UCSD-AML1 (cell line): ENCODE results near the gene PPARA.
"Not testable (repeated sequence)": the region's sequence is repeated elsewhere in the genome, so short reads cannot be mapped to it uniquely, and the experiment has no call there.

Experiments used
- DNase-seq: peaks from one replicate; lab custom pipeline; 2025; ENCODE audit not compliant: unreplicated experiment; lab: John Stamatoyannopoulos, UW

PPARA gene

DNA sequence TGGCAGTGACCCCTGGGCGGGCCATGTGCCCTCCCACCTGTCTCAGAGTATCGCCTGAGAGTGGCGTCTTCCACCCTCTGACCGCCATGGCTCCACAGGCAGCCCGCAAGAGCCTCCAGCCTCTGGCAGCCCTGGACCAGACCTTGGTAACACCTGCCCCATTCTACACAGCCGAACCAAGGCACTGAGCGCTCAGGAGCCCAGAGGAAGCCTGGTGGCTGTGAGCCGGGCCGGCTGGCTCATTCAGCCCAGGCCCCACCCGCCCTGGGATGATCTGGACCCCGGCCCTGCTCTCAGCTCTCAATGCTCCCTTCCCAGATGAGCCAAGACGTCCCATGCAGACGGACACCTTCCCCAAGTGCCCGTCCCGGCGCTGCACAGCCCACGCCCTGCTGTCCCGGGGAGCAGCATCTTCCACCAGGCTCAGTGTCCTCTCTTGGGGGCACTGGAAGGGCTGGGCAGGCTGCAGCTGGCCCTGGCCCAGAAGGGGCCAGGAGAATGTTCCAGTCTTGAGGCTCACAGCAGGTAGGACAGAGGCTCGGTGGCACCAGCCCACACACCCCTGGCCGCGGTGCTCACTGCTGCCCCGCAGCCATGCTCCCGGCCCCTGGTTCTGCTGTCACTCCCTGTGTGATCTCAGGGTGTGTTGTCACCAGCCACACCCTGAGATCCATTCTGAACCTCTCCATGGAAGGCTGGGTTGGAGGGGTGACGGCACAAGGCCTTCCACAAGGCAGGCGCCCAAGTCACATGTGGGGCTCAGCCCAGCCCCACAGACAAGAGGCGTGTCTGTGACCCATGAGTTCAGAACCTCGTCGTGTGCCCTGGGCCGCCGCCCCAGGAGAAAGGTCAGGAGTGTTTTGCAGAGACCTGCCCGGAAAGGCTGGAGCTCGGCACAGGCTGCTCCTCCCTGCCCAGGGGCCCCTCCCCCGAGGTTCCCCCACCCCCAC lies 24.2 kb upstream of the PPARA start:
- DNase-seq = no peak

DNA sequence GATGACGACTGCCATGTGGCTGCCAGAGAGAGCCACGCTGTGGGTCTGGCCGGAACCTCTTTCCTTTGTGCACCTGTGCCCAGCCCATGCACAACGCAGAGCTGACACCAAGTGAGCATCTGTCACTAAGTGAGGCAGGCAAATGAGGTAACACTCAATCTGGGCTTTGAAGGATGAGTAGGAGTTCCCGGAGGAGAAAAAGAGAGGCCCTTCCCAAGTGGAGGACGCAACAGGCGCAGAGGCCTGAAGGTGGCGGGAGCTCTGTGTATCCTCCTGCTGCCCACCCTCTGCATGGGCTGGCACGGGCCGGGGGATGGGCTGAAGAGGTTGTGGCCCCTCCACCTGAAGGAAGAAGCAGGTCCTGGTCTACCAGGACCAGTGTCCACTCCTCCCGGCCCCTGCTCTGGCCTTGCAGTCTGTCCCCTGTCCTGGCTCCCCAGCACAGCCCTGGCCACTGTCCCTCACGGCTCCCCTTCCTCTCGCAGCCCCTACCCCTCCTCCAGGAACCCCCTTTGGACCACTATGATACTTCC lies 23.4 kb upstream of the PPARA start:
- no peak for DNase-seq

DNA sequence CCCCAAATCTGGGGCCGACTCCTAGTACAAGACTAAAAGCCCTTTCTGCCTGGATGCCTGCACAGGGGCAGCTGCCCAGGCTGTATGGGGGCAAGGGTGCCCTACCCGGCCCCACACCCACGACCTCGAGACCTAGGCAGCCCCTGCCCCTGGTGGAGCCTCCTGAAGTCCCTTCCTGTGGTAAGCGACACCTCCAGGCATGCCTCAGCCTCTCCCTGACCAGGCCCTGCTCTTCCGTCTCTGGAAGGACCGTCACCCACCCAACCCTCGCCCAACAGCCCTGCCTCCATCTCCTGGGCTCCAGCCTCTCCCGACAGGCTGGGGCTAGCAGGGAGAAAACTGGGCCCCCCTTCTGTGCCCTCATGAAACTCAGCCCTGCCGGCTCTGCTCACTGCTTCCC lies 22.8 kb upstream of the PPARA start:
- no peak for DNase-seq

DNA sequence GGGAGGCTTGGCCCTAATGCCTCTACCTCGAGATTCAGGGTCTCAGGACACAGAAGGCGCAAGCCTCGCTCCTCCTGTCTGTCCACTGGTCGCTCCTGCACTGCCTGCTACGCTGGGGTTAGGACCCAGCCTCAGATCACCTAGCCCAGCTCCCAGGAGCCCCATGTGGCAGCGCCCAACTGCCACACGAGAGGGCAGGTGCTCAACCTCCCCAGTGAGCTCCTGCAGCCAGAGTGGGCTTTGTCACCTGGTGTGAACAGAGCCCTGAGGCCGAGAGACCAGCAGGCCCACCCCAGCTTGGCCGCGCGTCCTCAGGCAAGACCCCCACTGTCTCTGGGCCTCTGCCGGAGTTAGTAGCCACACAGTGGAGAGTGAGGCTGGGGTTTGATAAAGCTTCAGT lies 21.7 kb upstream of the PPARA start:
- no peak for DNase-seq

DNA sequence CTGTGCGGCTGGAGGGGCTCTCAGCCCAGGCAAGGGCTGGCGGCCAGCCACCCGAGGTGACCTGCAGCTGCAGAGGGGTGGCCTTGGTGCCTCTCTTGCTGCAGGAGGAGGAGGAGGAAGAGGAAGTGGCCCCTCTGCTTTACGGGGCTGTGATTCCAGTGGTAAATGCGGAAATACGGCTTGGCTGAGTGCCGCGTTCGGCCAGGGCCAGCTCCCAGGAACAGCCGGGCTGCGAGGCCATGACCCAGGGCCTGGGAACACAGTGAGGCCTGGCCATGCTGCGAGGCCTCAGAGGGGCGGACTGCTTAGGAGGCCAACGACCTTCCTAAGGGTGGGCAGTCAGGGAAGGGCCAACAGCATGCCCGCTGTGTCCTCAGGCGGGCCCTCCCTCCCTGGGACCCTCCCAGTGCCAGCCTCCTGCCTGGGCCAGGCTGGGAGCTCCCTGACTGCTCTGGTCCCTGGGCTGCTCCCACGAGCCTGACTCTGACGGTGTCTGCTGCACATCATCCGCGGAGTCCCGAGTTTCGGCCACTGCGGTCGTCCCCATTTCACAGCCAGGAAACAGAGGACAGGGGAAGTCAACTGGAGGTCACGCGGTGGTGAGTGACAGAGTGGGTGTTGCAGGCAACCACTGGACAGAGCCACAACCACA lies 20.8 kb upstream of the PPARA start:
- peak; percentile 58 for DNase-seq

DNA sequence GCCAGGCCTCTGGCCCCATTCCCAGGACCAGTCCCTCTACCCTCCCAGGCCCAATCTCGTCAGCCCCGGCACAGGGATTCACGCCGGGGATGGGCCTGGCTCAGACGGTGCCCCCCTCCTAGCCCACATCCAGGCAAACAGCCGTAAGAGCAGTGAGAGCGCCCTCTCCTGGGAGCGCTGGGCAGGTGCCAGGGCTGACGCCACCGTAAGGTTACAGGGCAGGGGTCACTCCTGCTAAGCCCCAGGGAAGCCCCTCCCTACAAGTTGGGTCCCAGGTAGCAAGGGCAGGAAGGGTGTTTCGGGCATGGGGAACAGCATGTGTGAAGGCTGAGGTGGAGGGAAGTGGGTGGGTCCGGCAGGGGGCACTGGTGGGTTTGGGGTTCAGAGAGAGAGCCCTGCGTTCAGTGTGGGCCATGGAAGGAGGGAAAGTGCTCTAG lies 19.2 kb upstream of the PPARA start:
- peak; percentile 39 for DNase-seq

DNA sequence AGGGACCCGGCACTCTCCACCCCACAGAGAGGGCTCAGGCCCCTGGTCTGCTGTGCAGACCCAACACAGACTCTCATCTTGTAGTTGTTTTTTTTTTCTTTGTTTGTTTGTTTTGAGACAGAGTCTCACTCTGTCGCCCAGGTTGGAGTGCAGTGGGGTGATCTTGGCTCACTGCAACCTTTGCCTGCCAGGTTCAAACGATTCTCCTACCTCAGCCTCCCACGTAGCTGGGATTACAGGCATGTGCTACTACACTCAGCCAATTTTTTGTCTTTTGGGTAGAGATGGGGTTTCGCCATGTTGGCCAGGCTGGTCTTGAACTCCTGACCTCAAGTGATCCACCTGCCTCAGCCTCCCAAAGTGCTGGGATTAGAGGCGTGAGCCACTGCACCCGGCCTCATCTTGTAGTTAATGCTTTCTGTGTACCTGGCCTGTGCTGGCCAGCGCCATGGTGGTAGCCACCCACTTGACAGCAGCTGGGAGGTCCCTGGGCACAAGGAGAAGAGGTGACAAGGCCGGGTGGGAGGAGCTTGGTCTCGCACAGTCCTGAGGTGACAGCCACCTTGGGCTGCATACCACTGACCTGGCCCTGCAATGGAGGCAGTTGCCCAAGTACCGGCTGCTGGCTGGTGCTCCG lies 18.0 kb upstream of the PPARA start:
- DNase-seq = not testable (repeated sequence)

DNA sequence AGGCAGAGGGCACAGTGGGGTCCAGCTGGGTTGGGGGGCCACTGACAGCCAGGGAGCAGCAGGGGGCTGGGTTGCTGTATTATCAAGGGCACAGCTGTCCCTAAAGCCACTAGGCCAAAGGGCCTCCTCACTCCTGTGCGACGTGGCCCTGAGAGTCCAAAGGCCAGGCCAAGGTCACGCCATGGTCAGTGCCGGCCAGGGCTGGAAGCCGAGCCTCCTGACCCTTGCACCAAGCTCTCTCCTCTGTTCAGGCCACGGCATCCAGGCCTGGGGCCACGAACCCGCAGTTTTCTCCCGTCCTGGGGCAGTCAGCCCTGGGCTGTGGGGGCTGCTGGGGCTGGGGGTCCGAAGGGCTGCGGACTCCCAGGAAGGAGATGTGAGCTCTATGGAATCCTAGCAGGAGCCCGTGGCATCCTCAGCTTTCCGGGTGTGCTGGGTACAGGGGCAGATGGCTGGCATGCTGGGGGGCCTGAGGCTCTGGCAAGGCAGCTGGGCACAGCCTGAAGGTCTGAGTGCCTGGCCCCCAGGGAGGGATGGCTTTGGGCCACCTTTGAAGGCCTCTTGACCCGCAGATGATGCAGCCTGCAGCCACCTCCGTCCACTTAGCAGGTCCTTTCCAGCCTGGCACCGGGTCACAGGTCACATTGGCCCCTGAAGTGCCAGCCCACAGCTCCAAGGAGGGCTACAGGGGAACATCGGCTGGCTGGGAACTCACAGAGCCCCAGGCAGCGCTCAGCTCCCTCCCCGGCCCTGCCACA lies 17.3 kb upstream of the PPARA start:
- no peak for DNase-seq

DNA sequence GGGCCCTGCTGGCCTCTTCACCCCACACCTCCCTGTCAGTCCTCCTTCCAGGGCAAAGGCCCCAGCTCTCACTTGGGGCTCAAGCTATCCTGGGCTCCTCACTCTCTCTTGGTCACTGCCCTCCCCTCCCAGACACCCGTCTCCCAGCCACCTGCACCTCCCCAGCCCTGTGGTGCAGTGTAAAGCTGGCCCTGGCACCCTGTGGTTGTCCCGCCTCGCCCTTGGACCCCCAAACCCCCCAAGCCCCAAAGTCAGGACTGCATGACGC lies 16.8 kb upstream of the PPARA start:
- no peak for DNase-seq

DNA sequence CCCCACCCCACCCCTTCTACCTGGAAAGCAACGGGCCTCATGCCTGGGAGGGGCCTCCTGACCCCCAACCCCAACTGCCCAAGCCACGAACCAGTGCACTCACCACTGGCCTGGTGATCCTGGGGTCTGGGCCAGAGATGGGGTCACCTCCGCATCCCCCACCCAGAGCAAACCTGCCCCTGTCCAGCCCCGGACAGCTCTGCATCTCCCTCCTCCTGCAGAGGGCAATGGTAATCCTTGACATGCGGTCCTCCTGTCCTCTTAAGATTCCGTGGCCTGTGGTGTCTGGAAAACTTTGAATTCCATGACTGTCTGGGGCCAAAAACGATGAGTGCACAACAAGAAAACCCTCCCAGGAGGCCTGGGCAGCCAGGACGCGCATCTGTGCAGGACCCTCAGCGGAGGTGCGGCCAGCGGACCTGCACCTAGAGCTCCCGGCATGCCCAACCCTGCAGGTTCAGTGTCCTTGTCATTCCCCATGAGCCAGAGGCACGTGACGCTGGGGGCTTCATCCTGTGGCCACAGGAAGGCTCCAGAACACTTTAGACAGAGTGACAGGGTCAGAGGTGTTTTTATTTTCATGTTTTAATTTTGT lies 16.1 kb upstream of the PPARA start:
- DNase-seq = no peak

DNA sequence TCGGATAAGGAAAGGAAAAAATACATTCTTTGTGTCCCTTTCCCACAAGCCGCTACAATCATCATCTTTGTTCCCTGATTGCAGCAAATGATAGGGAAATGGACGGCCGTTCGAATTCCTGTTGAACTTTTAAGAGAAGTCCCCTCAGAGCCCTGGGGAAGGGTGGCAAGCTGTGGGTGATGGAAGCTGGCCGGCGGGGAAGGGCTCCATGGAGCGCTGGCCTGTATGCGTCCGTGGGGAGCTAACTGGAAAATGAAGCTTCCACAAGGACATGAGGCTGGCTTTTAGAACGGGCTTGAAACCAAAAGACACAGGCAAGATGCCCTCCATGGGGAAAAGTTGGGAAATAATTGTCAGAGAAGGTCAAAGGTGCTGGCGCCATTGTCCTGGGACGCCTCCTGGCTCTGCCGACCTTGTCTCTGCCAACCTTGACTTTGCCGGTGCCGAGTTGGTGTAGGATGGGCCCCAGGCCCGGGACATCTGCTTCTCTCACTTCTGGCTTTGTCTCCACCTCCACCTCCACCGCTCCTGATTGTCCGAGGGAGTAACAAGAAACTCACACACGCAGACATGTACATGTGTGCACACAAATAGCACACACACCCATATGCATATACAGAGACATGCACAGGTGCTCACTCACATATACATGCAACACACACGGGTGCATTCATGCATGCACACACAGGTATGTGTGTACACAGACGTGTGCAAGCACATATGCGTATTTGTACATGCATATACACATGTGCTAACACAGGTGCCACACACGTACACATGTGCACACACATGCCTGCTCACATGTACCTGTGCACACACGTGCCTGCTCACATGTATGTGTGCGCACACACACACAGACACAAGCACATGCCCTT lies 14.5 kb upstream of the PPARA start:
- DNase-seq = no peak

DNA sequence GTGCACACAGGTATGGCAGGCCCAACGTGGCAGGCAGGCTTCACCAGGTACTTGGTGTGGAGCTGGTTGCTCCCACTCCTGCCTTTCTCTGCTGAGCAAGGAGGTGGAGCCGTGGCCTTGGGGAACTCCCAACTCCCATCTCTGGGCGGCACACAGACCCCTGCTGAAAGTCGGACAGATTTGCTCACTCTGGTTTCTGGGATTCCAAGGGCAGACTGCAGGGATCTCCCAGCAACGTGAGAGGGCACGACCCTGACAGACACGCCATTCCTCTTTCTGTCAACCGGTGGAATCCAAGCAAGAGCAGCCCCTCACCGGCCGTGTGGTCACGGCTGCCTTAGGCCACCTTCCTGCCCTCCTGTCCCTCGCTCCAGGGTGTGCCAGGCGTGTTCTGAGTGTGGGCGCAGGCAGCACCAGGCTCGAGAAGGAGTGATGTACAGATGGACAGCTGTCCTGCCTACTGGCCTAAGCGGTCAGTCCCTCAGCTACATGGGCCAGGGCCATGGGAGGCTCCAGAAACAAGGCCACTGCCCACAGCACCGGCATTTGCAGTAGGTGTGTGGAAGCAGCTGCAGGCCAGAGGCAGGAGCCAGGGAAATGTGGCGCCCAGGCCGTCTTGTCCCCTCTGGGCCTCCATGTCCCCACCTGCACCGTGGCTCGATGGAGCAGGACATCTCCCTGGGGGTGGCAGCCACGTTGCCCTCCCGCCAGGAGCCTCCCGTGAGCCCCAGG lies 13.7 kb upstream of the PPARA start:
- no peak for DNase-seq

DNA sequence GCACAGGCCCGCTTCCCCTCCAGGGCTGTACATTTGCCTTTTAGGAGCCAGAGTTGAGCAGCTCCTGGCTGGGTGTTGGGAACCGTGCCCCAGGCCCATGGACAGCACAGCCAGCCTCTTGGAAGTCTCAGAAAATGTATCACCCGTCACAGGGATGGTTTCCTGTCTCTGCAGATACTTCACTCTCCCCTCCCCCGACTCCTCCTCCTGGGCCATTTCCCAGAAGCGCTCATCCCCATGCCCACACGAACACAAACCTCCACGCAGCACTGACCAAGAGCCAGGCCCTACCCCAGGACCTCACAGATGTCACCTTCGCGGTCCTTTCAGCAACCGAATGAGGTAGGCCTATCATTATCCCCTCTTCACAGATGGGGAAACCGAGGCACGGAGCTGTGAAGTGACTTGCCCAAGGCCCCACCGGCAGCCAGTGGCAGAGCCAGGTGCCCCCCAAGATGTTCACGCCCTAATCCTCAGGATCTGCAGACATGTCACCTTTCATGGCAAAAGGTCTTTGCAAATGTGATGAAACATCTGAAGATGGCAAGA lies 13.0 kb upstream of the PPARA start:
- DNase-seq = no peak

DNA sequence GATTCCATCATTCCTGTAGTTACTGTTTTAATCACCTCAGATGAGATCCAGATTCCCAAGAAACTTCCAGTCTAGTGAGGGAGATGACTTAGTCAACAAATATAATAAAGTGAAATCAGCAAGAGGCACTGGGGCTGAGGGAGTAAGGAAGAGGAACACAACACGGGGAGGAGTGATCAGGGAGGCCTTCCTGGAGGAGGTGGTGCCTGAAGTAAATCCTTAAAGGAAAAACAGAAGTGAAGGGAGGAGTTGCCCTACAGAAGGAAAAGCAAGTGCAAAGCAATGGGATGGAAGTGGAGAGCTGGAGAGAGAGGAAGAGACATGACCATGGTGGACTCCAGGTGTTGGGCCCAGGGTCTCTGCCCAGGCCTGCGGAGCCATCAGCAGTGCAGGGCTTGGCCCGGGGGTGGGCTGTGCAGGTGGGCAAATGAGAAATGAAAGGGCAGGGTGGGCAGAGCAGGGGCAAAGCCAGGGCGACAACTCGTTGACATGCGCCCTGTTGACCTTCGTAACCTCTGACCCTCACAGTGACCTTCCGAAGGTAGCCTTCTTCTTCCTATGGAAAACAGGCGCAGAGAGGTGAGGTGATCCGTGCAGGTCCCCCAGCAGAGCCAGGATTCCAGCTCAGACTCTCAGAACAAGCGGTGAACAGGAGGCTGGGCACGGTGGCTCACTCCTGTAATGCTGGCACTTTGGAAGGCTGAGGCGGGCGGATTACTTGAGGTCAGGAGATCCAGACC lies 12.1 kb upstream of the PPARA start:
- DNase-seq = no peak

DNA sequence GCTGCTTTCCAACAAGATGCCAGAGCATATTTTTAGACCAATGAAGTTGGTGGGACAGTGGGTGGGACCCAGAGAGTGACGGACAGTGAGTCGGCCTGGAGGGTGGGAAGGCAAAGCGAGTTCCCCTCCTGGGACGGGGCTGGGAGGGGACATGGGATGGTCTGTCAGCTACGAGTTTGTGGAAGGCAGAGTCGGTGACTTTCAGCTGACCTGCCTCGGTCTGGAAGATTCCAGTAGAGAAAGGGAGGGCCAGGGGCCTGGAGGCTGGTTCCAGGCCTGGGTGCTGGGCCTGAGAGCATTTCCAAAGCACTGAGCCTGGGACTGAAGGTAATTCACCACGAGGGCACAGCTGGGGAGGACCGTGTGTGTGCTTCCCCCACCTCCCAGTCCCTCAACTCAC lies 10.9 kb upstream of the PPARA start:
- DNase-seq = not testable (repeated sequence)

DNA sequence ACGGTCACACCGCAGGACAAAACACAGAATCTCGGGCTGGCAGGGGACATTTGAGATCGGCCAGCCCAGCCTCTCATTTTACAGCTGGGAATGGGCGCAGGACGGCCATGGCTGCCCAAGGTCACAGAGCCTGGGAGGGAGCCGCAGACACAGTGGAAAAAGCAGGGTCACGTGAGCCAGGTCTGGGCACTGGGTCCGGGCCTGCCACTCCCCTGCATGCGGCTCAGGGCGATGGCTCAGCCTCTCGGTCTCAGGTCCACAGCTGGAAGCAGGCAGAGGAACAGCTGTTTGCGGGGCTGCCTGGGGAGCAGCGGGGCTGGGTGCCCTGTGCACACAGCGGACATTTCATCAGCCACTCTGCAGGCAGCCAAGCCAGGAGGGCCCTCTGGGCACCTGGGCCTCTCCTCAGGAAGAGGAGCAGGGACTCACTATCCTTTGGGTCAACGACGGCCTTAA lies 10.4 kb upstream of the PPARA start:
- no peak for DNase-seq

DNA sequence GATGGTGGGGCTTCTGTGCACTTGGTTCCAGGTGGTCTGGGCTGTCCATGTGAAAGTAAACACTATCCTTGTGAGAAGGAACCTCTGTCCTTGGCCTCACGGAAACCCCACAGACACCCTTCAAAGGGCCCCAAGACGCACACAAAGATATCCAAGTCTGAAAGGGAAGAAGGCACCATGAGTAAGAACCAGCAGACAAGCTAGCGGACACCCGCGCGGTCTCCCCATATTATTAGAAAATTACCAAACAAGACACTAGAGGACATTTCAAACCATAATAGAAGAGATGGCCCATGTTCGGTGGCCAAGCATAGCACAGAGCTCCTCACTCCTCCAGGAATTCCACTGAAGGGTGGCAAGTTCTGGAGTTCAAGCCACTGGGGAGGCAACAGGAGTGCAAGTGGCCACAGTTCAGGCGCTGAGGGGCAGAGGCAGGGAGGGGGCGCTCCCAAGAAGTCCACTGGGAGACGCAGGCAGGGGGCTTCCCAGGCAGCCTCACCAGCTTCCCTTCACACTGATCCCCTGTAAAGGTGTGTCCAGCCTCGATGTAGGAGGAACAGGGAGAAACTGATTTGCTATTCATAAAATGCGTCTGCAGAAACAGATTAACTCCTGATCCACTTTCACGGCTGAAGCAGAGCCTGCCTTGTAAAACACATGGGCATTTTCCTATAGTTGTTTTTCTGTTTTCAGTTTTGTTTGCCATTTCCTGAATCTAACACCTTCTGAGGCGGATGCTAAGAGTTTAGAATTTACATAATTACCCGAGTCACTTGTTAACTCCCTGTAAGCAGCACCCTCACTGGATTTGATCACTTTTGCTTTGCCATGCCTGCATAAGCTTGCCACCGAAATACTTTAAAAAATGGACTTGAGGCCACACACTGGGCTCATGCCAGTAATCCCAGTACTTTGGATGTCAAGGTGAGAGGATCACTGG lies 9.1 kb upstream of the PPARA start:
- no peak for DNase-seq
